Subcutaneous adipose tissue (tissue), 4 donors: Measurements from ENCODE around the gene CCL20. TPM values are rescaled to one million over a fixed set of nuclear protein-coding genes. Genes with fewer than 3 reads are reported as not detected.

Experiments
- total RNA-seq, 4 donors: library from RNA; depleted of rRNA; stranded (reverse); fragments of >200 nt; gene quantifications; one replicate each; pipeline ENCODE4 v1.1.0, GENCODE V29; 2016
- TF ChIP-seq, protein P1 (sequence below): fragments of 450-650 bp; IDR thresholded peaks from one replicate; pipeline ENCODE4 v1.5.1; 2016; ENCODE audit warnings: low read depth, mild to moderate bottlenecking, control low read depth, antibody characterized with exemption, moderate library complexity

Gene CCL20
- total RNA-seq, 4 donors from 2014 or later, result 1.9 TPM; not detected in 3

- TF ChIP-seq, protein P1, sequence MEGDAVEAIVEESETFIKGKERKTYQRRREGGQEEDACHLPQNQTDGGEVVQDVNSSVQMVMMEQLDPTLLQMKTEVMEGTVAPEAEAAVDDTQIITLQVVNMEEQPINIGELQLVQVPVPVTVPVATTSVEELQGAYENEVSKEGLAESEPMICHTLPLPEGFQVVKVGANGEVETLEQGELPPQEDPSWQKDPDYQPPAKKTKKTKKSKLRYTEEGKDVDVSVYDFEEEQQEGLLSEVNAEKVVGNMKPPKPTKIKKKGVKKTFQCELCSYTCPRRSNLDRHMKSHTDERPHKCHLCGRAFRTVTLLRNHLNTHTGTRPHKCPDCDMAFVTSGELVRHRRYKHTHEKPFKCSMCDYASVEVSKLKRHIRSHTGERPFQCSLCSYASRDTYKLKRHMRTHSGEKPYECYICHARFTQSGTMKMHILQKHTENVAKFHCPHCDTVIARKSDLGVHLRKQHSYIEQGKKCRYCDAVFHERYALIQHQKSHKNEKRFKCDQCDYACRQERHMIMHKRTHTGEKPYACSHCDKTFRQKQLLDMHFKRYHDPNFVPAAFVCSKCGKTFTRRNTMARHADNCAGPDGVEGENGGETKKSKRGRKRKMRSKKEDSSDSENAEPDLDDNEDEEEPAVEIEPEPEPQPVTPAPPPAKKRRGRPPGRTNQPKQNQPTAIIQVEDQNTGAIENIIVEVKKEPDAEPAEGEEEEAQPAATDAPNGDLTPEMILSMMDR, result no peak
Observed at GRCh38 chr2:227808936-227809335, 4.7 kb upstream of the CCL20 start.

DNA sequence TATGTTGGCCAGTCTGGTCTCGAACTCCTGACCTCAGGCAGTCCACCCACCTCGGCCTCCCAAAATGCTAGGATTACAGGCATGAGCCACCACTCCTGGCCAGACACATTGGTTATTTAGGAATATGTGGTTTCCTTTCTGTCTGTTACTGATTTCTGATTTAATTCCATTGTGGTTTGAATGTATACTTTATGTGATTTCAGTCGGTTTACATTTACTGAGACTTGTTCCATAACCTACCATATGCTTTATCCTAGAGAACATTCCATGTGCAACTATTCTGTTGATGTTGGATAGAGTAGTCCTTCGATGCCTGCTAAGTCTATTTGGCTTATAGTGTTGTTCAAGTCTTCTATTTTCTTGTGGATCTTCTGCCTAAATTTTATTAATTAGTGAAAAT is 1.6 kb upstream of the CCL20 start:
- TF ChIP-seq, protein P1, result no peak

DNA sequence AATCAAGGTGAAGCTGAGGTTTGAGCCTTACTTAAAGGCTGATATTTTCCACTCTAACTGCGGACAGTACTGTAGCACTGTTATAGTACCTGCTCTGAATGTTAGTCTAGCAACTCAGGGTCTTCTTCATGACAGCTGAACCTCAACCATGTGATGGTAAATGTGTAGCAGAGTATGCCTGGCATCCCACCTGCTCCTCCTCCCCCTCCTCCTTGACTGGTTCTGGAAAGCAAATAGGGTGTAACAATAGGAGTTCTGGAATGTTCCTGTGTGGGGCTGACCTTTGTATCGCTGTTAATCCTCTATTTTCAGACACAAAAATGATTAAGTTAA is 447 bp upstream of the CCL20 start:
- TF ChIP-seq, protein P1, result no peak

DNA sequence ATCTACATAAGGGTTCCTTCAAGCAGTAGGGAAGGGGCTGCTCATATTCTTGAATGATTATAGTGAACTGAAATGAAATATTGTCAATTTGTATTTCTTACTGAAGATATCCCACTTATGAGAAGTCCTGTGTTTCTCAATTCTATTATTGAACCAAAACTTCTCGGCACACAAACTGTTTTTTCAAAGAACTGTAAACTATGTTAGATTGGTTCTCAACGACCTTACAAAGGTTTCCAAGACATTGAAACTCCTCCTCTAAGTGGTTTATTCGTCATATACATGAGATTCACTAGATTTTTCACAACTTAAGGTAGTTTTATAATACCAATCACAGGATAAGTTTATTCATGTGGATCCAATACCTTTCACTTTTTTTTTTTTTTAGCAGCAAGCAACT is 1.4 kb downstream of the CCL20 start:
- TF ChIP-seq, protein P1, result no peak

GRCh38 chr2:227816507-227817294 is 3.1 kb downstream of the CCL20 start:
- TF ChIP-seq, protein P1, result no peak

- TF ChIP-seq, protein P1, result no peak
Observed at GRCh38 chr2:227817336-227817735, 3.7 kb downstream of the CCL20 start.

DNA sequence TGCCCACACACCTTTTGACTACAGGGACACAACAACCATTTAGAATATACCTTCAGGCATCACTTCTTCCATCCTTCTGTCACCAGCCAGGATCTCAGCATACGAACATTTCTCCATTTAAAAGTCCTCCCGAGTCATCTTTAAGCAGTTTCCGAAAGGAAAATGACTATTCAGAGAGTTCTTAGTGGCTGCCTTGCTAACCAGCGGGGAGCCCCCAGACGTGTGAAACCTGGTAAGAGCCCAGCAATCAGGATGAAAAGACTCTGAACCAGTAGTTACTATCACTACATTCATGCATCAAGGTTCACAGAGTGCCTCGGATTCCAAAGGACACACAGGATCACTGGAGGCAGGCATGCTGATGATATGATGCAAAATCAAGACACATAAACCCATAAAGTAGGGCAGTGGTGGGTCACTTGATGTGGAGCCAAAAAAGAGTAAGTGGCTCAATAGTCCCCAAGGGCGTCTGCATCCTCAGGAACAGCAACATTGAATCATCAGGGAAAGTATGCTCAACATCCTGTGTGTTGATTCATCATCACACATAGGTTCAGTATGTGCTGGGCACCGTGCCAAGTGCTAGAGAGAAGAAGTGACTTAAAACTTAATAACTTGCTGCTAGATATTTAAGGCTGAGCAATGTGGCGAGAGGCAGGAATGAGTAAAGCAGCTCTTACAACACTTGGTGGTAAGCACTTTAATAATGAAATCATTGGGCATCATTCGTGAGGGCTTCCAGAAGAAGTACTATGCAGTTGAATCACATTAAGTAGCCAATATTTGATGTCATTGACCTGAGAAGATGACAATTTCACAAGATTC is 4.4 kb downstream of the CCL20 start:
- TF ChIP-seq, protein P1, result no peak
